T-helper 2 cell treated with Interferon-gamma antibody and Interleukin-4, amounts not matched to agents 100 ng/mL and 5 ng/mL, for 36 hours (primary cell): ENCODE results near the gene FNDC3B. TPM values are rescaled to one million over a fixed set of nuclear protein-coding genes. Genes with fewer than 3 reads are reported as not detected.

Source experiments
- intact Hi-C: fragments of 100-400 bp; cut with micrococcal nuclease; formaldehyde crosslinking; loops from one replicate; pipeline ENCODE4 v1.15.1; 2023
- total RNA-seq: library from RNA; stranded (reverse); gene quantifications from 2 replicates; pipeline ENCODE4 v1.2.3, GENCODE V29; 2022

The FNDC3B gene
- total RNA-seq, 1 donor from 2014 or later = 16.6 TPM

DNA sequence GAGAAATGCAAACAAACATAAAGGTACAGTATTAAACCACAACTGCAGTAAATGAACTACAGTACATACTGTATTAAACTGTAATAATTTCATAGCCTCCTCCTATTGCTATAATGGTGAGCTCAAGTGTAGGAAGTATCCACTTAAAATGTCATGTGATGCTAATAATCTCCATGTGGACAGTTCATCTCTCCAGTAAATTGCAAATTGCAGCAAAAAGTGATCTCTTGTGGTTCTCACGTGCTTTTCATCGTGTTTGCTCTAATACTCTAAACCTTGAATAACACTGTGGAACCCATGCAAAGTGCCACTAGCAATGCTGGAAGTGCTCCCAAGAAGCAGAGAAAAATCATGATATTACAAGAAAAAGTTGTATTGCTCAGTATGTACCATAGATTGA is 9.2 kb upstream of the FNDC3B start:
- intact Hi-C loops = loop anchor here (10.0 kb wide), 2 partner anchors 225 to 725 kb away; partner anchors contain the start of gene ECT2

DNA sequence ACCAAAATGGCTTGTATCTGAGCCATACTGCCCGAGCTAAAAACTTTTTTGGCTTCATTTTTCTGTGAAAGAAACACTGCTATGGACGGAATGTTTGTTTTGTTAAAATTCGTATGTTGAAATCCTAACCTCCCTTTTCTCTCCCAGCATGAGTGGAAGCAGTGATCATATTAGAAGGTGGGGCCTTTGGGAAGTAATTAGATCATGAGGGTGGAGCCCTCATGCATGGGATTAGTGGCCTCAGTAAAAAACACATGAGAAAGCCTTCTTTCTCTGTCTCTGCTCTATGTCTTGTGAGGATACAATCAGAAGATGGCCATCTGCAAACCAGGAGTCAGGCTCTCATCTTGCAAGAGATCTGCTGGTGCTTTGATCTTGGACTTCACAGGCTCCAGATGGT is 7.4 kb upstream of the FNDC3B start:
- intact Hi-C loops = loop anchor here (10.0 kb wide), 2 partner anchors 227 to 723 kb away; partner anchors contain the start of gene ECT2

DNA sequence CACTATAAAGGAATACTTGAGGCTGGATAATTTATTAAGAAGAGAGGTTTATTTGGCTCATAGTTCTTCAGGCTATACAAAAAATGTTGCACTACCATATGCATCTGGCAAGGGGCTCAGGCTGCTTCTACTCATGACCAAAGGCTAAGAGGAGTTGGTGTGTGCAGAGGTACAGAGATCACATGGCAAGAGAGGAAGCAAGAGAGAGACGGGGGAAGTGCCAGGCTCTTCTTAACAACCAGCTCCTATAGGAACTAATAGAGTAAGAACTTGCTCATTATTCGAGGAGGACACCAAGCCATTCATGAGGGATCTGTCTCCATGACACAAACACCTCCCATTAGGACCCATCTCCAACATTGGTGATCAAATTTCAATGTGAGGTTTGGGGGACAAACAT is 6.0 kb upstream of the FNDC3B start:
- intact Hi-C loops = loop anchor here (10.0 kb wide), 2 partner anchors 229 to 721 kb away; partner anchors contain the start of gene ECT2

DNA sequence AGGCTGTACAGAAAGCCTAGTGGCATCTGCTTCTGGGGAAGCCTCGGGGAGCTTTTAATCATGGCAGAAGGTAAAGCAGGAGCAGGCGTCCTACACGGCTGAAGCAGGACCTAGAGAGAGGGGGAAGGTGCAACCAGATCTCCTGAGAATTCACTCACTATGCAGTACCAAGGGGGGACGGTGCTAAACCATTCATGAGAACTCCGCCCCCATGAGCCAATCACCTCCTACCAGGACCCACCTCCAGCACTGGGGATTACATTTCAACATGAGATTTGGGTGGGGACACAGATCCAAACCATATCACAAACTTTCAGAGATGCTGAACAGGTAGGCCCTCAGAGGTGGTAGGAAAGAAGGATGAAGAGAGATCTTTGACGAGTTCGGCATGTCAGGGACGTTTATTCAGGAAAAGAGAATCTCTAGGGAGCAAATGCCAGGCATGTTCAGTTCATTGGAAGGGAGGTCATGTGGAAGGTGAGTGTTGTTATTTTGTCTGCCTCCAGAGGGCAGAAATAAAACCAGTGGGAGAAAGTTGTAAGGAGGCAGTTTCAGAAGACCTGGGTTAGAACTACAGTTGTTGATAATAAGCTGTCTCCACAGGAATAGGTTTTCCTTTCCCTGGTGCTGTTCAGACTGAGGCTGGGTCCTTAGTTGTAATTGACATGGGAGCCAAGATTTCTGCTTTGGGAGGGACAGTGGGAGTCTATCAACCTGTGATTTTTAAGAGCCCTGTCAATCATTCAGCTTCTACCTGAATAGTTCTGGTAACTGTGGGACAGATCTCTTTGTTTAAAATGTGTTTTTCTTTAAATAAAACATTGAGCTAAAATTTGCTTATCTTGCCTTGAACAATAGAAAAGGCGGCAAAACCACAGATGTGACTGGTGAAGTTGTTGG is 4.3 kb upstream of the FNDC3B start:
- intact Hi-C loops = loop anchor here (1.0 to 10.0 kb wide), 8 partner anchors 52 to 720 kb away; partner anchors contain the start of gene ECT2

DNA sequence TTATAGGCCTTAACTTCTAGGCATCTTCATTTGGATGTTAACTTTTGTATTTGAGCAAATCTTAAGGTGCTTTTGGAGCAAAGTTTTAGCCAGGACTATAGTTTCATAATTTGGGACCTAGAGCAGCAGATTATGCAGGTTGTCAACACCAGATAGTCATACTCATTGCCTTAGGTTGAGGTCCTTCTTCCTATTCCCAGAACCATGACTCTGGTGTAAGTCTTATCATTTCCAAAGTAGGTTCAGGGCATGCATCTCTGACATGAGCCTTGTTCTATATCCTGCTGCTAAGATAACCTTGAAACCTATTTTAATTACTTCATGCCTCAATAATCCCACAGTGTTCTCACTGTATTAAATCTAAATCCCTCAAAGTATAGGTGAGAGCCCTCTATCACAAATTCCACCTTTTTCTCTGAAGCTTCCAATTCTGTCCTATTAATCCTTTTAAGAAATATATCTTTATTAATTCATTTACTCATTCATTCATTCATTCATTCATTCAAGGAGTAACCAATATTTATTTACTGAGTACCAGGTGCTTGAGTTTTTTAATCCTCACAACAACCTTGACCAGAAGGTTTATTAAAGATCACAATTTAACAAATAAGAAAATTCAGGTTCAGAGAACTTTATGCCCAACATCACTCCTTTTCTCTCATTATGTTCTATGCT is 2.7 kb upstream of the FNDC3B start:
- intact Hi-C loops = loop anchor here (5.0 to 10.0 kb wide), 4 partner anchors 51 to 718 kb away; partner anchors contain the start of gene ECT2

DNA sequence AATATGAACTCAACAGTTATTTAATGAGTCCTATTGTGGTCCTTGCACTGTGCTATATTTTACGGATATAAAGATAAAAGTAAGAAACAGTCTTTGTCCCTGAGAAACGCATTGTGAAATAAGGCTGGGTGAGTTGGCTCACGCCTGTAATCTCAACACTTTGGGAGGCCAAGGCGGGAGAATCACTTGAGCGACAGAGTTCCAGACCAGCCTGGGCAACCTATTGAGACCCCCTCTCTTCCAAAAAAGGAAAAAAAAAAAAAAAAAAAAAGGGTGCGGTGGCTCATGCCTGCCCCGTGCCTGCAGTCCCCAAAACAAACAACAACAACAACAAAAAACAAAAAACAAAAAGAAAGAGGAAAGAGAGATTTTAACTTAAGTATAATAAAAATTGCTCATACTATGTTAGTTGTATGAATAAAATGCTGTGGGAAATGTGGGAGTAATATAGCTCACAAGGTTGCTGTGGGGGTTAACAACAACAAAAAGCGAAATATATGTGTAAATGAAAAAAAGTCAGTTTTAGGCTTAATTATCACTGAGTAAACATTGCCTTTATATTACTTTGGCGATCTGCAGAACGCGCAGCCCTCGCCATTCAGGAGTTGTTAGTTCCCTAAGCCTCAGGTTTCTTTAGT is 461 bp upstream of the FNDC3B start:
- intact Hi-C loops = loop anchor here (1.0 to 10.0 kb wide), 5 partner anchors 48 to 716 kb away; partner anchors contain the start of gene ECT2

DNA sequence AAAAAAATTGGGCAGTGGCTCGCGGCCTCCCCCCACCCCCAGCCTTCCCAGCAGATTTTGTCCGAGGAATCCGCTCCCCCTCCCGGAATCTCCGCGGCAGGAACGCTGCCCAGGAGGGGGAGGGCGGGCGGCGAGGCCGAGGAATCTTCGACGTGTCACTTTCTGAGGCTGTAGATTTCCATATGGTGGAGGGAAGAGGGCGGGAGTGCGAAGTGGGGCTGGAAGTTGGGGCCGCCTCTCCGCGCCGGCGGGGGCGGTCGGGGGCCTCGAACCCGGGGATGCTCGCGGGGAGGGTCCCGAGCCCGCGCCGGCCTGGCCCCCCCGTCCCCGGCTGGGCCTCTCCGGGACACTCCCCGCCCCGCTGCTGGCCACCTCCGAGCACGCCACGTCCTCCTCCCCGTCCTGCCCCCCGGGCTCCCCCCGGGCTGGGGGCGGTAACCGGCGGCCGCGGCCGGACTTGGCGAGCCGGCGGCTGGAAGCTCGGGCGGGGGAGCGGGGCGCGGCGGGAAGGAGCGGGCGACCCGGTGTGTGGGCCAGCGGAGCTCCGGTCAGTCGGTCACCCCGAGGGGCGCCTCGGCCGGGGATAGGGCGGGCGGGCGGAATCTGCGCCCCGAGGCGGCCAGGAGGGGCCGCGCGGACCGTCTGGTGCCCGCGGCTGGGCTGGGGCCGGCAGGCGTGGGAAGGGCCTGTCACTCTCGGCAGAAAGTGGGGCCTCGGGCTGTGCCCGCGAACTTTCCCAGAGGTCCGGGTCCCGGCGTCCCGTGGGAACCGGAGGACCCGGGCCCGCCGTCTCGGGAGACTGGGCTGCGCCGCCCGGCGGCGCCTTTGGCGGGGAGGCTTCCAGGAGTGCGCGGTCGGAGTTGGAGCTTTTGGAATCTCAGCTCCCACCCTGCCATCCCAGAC is 951 bp downstream of the FNDC3B start:
- intact Hi-C loops = loop anchor here (5.0 kb wide), 1 partner anchor 578 kb away; the partner anchor contains the start of gene TNIK

DNA sequence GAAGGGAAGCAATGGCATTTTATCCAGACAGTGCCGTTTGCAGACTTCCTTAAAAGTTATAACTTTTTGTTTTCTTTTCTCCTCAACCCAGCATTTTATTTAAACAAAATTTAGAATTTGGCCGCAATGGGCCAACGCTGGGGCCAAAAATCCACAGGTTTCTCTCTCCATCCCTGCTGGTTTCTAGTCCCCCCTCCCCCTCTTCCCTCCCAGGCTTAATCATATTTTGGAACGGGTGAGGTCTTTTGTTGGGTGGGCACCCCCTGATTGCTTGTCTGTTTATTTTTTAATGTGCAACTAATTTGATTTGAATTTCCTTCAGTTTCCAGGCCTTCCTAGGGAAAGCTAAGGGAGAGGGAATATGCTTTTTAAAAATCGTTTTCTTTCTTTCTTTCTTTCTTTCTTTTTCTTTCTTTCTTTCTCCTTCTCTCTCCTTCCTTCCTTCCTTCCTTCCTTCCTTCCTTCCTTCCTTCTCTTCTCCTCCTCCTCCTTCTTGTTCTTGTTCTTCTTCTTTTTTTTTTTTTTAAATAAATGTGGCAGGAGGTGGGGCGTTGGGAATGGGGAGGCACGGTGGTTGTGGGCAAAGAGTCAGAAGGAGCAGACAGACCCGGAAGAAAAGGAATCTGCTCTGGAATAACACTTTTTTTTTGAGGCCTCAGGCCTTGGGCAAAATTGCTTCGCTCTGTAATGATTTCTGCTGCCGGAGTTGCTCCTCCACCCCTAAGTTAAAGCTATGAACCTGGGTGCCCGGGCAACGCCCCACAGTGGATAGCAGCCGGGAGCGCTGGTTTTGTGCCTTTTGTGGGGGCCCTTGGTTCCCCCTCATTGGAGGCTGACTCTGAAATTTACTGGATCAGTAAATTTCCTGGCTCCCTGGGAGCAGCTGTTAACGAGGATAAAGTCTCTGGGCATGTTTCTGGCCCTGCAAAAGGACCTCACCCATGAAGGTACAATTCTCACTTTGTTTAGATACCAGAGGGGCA is 1.9 kb downstream of the FNDC3B start:
- intact Hi-C loops = loop anchor here (5.0 kb wide), 1 partner anchor 579 kb away; the partner anchor contains the start of gene TNIK

DNA sequence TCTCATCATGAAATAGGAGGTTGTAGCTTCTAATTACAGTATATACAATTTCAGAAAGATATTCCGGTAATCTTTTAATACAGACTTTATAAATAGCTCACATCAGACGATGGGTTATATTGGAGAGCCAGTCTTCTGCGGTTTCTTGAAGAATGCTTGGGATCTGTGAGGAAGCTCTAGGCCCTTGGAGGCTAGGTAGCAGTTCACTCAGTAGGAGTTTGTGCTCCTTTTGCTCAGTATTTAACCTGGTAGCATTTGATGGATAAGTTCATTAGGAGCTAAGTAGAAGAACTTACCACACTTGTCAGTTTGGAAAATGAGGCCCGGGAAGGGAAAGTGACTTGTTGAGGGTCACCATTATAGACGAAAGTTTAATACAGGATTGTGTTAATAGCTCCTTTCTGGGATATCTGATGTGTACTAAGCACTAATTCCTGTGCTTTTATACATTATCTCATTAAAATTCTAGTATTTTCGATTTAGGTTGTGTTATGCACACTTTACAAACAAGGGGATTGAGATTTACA is 2.8 kb downstream of the FNDC3B start:
- intact Hi-C loops = loop anchor here (5.0 kb wide), 1 partner anchor 580 kb away; the partner anchor contains the start of gene TNIK

DNA sequence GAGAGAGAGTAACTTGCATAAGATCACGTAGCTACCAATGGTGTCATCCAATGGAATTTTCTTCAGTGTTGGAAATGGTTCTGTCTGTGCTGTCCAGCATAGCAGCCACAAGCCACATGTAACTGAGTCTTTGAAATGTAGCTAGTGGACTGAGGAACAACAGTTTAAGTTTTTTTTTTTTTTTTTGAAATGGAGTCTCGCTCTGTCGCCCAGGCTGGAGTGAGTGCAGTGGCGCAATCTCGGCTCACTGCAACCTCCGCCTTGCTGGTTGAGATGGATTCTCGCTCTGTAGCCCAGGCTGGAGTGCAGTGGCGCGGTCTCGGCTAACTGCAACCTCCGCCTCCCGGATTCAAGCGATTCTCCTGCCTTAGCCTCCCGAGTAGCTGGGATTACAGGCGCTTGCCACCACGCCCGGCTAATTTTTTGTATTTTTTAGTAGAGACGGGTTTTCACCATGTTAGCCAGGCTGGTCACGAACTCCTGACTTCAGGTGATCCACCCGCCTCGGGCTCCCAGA is 3.3 kb downstream of the FNDC3B start:
- intact Hi-C loops = loop anchor here (5.0 kb wide), 1 partner anchor 580 kb away; the partner anchor contains the start of gene TNIK

DNA sequence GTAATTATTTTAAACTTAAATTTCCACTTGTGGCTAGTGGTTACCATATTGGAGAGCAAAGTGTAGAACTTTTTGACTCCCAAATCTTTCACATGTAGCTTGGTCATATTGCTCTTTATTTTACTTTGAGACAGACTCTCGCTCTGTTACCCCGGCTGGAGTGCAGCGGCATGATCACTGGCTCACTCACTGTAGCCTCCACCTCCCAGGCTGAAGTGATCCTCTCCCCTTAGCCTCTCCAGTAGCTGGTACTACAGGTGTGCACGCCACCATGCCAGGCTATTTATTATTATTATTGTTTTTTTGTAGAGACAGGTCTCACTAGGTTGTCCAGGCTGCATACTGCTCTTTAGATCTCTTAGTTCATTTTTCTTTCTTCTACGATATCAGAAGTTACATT is 3.9 kb downstream of the FNDC3B start:
- intact Hi-C loops = loop anchor here (5.0 kb wide), 1 partner anchor 581 kb away; the partner anchor contains the start of gene TNIK

DNA sequence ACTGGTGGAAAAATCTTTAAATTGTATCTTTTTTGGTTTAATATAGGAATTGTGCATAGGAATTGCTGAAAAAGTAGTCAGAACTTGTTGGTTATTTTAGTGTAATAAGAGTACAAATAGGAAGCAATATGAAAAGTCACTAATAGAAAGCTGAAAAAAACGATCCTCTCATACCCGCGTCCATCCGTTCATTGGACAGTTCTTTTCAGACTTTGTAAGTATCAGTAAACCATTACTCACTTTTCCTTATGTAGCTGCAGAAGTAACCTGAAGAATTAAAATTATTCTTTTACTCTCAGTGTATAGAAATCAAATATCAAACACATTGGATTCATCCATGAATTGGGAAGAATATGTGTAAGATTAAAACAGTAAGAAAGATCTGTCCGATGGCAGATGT is 4.4 kb downstream of the FNDC3B start:
- intact Hi-C loops = loop anchor here (5.0 kb wide), 1 partner anchor 581 kb away; the partner anchor contains the start of gene TNIK

DNA sequence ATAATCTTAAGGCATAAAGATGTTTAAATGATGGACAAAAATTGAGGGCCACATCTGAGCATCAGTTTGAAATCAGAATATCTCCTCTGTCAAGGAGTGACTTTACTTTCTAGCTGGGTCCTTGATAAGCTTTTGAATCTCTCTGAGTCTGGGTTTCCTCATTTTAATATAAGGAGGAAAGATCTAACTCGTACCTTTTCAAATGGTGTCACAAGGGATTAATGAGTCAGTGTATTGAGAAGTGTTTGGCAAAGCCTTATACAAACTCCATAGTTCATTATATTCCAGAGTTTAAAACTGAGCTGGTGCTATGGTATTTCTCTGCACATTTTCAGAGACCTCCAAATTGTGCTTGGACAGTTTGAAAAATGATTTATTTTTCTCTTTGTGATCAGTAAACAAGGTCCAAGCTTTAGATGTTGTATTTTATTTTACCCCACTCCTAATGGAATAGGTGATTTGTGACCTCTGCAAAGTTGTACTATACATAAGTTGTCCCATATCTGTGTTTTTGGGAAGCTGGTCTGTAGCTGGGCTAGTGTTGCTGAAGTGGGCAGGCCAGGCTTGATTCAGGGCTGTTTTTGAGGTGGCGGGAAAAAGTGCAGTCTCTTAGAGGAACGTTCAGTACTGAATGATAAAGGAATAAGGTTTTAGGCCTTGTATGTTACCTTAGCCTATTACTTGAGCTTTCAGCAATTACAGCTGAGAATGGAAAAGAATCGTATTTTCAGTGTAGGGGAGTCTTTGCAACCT is 5.6 kb downstream of the FNDC3B start:
- intact Hi-C loops = loop anchor here (5.0 kb wide), 1 partner anchor 583 kb away; the partner anchor contains the start of gene TNIK

DNA sequence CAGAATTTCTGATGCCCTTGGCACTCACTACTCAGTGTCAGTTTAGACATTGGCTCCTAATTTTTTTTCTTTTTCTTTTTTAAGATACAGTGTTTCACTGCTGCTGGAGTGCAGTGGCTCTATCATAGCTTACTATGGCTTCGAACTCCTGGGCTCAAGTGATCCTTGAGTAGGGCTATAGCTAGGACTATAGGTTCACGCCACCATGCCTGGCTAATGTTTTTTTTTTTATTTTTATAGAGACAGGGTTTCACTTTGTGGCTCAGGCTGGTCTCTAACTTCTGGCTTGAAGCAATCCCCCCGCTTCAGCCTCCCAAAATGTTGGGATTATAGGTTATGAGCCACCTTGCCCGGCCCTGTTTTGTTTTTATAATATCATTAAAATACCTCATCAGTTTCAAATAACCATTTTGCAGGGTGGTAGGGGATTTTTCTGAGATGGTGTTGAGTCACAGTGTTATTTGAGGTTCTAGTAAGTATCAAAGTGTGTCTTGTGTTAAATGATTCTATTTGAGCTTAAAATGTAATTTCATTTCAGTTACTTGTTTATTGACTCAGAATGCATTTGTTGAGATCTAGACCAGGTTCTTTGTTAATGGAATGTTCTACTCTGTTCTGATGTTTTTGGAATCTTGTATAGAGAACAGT is 7.0 kb downstream of the FNDC3B start:
- intact Hi-C loops = no loop called here

DNA sequence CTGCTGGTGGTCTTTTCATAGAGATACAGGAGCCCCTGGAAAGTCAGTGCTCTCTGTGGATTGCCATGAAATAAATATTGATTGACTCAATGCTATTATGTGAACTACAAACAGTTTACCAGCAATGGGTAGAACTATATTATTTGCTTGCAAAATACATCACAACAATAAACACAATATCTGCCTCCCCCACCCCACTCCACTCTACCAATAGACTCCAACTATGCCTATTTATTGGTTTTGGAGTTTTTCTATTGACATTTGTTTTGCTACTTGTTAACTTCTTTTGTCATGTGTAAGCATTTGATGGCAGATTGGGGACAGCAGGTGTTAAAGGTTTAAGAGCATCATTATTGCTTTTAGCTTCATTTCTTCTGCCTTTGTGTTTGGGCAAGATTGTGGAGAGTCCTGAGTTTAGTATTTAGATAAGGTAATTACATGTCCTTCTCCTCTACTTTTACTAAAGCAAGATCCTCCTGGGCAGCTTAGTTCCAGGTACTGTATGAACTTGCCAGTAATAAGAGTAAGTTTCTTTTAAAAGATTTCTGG is 8.3 kb downstream of the FNDC3B start:
- intact Hi-C loops = no loop called here

DNA sequence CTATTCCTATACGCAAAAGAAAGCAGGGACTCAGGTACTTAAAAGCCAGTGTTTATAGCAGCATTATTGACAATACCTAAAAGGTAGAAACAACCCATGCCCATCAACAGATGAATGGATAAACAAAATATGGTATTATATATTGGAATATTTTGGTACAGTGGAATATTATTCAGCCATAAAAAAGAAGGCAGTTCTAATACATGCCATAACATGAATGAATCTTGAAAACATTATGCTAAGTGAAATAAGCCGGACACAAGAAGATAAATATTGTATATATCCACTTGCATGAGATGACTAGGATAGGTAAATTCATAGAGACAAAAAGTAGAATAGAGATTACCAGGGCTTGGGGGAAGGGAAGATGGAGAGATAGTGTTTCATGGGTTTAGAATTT is 9.2 kb downstream of the FNDC3B start:
- intact Hi-C loops = no loop called here
